GM23338 (cell line): Measurements from ENCODE around the gene GRIA1. TPM values are rescaled to one million over a fixed set of nuclear protein-coding genes. Genes with fewer than 3 reads are reported as not detected.

Source experiments
- ATAC-seq: fragments of 200-7000 bp; cut with Tn5 transposase; 3 replicates; pipeline ENCODE4 v1.9.1; 2020
- DNase-seq: peaks from one replicate; pipeline ENCODE4 v3.0.0-alpha.2; 2015; ENCODE audit warnings: low spot score
- H2AFZ ChIP-seq: fragments of 200-600 bp; sonication (generic); 2 replicates; pipeline ENCODE4 v1.8.0; 2016; ENCODE audit warnings: antibody characterized with exemption, mild to moderate bottlenecking, moderate library complexity
- H3F3A ChIP-seq: fragments of 200-600 bp; sonication (generic); replicated peaks from 2 replicates; pipeline ENCODE4 v1.8.0; 2017; ENCODE audit warnings: antibody characterized with exemption, mixed run types, low read depth
- H3K27ac ChIP-seq: fragments of 200-600 bp; sonication (generic); 2 replicates; pipeline ENCODE4 v1.6.1; 2016; ENCODE audit warnings: low read depth
- H3K27me3 ChIP-seq: fragments of 200-600 bp; sonication (generic); 2 replicates; pipeline ENCODE4 v1.8.0; 2016; ENCODE audit warnings: mild to moderate bottlenecking, mixed run types, moderate library complexity; ENCODE audit not compliant: insufficient read depth
- H3K36me3 ChIP-seq: fragments of 200-600 bp; sonication (generic); 2 replicates; pipeline ENCODE4 v1.8.0; 2016; ENCODE audit warnings: mild to moderate bottlenecking; ENCODE audit not compliant: insufficient read depth
- H3K4me1 ChIP-seq: fragments of 200-600 bp; sonication (generic); 2 replicates; pipeline ENCODE4 v1.8.0; 2016; ENCODE audit warnings: mild to moderate bottlenecking, moderate library complexity; ENCODE audit not compliant: insufficient read depth
- H3K4me2 ChIP-seq: fragments of 200-600 bp; sonication (generic); 2 replicates; pipeline ENCODE4 v1.7.1; 2017; ENCODE audit warnings: mixed run types
- H3K4me3 ChIP-seq: fragments of 200-600 bp; sonication (generic); 2 replicates; pipeline ENCODE4 v1.6.1; 2016; ENCODE audit warnings: mixed run types
- H3K79me2 ChIP-seq: fragments of 200-600 bp; sonication (generic); replicated peaks from 2 replicates; pipeline ENCODE4 v1.8.0; 2017; ENCODE audit warnings: mild to moderate bottlenecking; ENCODE audit not compliant: insufficient read depth
- H3K9me2 ChIP-seq: fragments of 200-600 bp; sonication (generic); 2 replicates; pipeline ENCODE4 v1.8.0; 2017; ENCODE audit not compliant: insufficient read depth
- H4K20me1 ChIP-seq: fragments of 200-600 bp; sonication (generic); replicated peaks from 2 replicates; pipeline ENCODE4 v1.8.0; 2017; ENCODE audit warnings: mild to moderate bottlenecking; ENCODE audit not compliant: insufficient read depth
- H3K27ac Mint-ChIP-seq: 2 replicates; pipeline ENCODE4 v1.8.0; 2020; ENCODE audit warnings: inconsistent platforms, mild to moderate bottlenecking, moderate library complexity, mixed read lengths
- H3K27me3 Mint-ChIP-seq: 3 replicates; pipeline ENCODE4 v1.8.0; 2022; ENCODE audit warnings: low read depth, mild to moderate bottlenecking, moderate library complexity, mixed read lengths, inconsistent platforms; ENCODE audit not compliant: insufficient read depth, poor library complexity
- H3K36me3 Mint-ChIP-seq: 3 replicates; pipeline ENCODE4 v1.8.0; 2021; ENCODE audit warnings: low read depth, mild to moderate bottlenecking, inconsistent platforms, moderate library complexity, mixed read lengths
- H3K4me1 Mint-ChIP-seq: 3 replicates; pipeline ENCODE4 v1.8.0; 2020; ENCODE audit warnings: mild to moderate bottlenecking, inconsistent platforms, mixed read lengths
- H3K4me3 Mint-ChIP-seq: 3 replicates; pipeline ENCODE4 v1.8.0; 2021; ENCODE audit warnings: moderate library complexity, mild to moderate bottlenecking, inconsistent platforms, mixed read lengths
- H3K9me3 Mint-ChIP-seq: 3 replicates; pipeline ENCODE4 v1.8.0; 2020; ENCODE audit warnings: moderate library complexity, mild to moderate bottlenecking, inconsistent platforms, mixed read lengths
- ETS1 ChIP-seq: IDR thresholded peaks from 2 replicates; pipeline ENCODE4 v1.6.1; 2016; ENCODE audit warnings: antibody characterized with exemption
- EZH2 ChIP-seq: fragments of 200-600 bp; sonication (generic); IDR thresholded peaks from one replicate; pipeline ENCODE4 v1.8.0; 2017; ENCODE audit warnings: antibody characterized with exemption, mild to moderate bottlenecking, low read depth; ENCODE audit not compliant: unreplicated experiment
- EZH2phosphoT487 ChIP-seq: fragments of 200-600 bp; sonication (generic); IDR thresholded peaks from one replicate; pipeline ENCODE4 v1.8.1; 2018; ENCODE audit warnings: antibody characterized with exemption; ENCODE audit not compliant: unreplicated experiment
- JUNB ChIP-seq: IDR thresholded peaks from one replicate; pipeline ENCODE4 v1.6.1; 2016; ENCODE audit warnings: antibody characterized with exemption; ENCODE audit not compliant: unreplicated experiment
- NANOG ChIP-seq: IDR thresholded peaks from 2 replicates; pipeline ENCODE4 v1.6.1; 2016; ENCODE audit warnings: antibody characterized with exemption, borderline replicate concordance
- REST ChIP-seq: IDR thresholded peaks from one replicate; pipeline ENCODE4 v1.6.1; 2018; ENCODE audit warnings: antibody characterized with exemption; ENCODE audit not compliant: unreplicated experiment
- STAT1 ChIP-seq: IDR thresholded peaks from one replicate; pipeline ENCODE4 v1.6.1; 2016; ENCODE audit warnings: antibody characterized with exemption; ENCODE audit not compliant: unreplicated experiment
- ZNF114 ChIP-seq: fragments of 250-450 bp; sonication (Bioruptor Pico); IDR thresholded peaks from 2 replicates; pipeline ENCODE4 v1.5.0; 2020; ENCODE audit warnings: mild to moderate bottlenecking, moderate library complexity
- ZNF331 ChIP-seq: fragments of 250-450 bp; sonication (Bioruptor Pico); IDR thresholded peaks from 2 replicates; pipeline ENCODE4 v1.5.0; 2020; ENCODE audit warnings: low read depth, mild to moderate bottlenecking, moderate library complexity
- ZNF462 ChIP-seq: fragments of 250-450 bp; sonication (Bioruptor Pico); IDR thresholded peaks from 2 replicates; pipeline ENCODE4 v1.5.0; 2020; ENCODE audit warnings: mild to moderate bottlenecking, moderate library complexity
- polyA plus RNA-seq: library from polyadenylated mRNA; unstranded; fragments of >200 nt; fragmentation: Nextera tagmentation; extraction: Ambion mirVana; gene quantifications from 2 replicates; pipeline ENCODE4 v1.2.1, GENCODE V29; 2016
- total RNA-seq: library from RNA; depleted of rRNA; stranded (reverse); fragments of >200 nt; shearing (Covaris generic); gene quantifications from 2 replicates; pipeline ENCODE4 v1.2.3, GENCODE V29; 2014

Gene GRIA1
- total and polyA plus RNA-seq, 2 experiments from 2014 or later: 1.0 to 1.7 TPM

GRCh38 chr5:153456354-153456753, 34.1 kb upstream of the GRIA1 start (continued):
- no peak for TF ChIP-seq ZNF462

DNA sequence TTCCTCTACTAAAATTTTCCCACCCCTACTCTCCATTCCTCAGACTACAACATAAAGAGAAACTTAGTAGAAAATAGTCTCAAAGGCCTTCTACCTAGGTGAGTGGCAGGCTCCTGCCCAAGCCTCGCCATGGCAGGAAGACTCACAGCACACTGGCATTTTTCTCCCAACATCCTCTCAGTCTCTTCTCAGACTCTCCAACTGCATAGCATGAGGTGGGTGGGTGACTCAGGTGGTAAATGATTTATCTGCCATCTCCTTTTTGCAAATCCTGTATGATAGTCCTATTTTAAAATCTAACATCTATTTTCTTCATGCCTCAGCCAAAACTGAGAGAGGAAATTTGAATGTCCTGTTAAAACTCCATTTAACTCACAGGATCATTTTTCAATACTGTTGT, 33.5 kb upstream of the GRIA1 start:
- H3K4me3 ChIP-seq: no peak overlapping the region
- H3K27ac ChIP-seq: no peak overlapping the region
- H3K79me2 ChIP-seq: no peaks in the 10 kb centered on the region
- peaks cover 12% of the 10 kb centered on the region; the same call in 1 of the 2 replicates for H3K9me2 ChIP-seq
- DNase-seq (no peak), ATAC-seq (no peak)
- H2AFZ ChIP-seq: no peak overlapping the region
- H3K4me1 ChIP-seq: peaks cover 6% of the 10 kb centered on the region
- H3K4me3 Mint-ChIP-seq: no peak overlapping the region
- no peaks in the 10 kb centered on the region for H3K36me3 ChIP-seq
- H3K36me3 Mint-ChIP-seq: peaks cover 2% of the 10 kb centered on the region; the same call in 1 of the 3 replicates
- peaks cover 3% of the 10 kb centered on the region for H3K27me3 Mint-ChIP-seq
- no peaks in the 10 kb centered on the region for H3K27me3 ChIP-seq
- peak overlapping the region; percentile 20; the same call in 1 of the 2 replicates for H3K27ac Mint-ChIP-seq
- H3F3A ChIP-seq: no peaks in the 10 kb centered on the region
- H3K4me1 Mint-ChIP-seq: peaks cover 15% of the 10 kb centered on the region
- no peaks in the 10 kb centered on the region; the same call in 2 of the 3 replicates for H3K9me3 Mint-ChIP-seq
- H3K4me2 ChIP-seq: no peak overlapping the region
- H4K20me1 ChIP-seq: no peaks in the 10 kb centered on the region
- TF ChIP-seq NANOG (no peak), ZNF331 (no peak), ETS1 (no peak), ZNF114 (no peak), REST (no peak), STAT1 (no peak), JUNB (no peak), EZH2phosphoT487 (no peak), EZH2 (no peak)
